HepG2 (cell line): ENCODE measurements around the gene CCN2. TPM values are rescaled to one million over a fixed set of nuclear protein-coding genes. Genes with fewer than 3 reads are reported as not detected.

Source experiments
- ATF1 ChIP-seq: IDR thresholded peaks from 2 replicates; pipeline ENCODE4 v1.6.1; 2016; ENCODE audit warnings: mild to moderate bottlenecking, control low read depth
- BORCS8-MEF2B ChIP-seq: sonication (generic); formaldehyde crosslinking; IDR thresholded peaks from 2 replicates; pipeline ENCODE4 v1.8.0; 2022; ENCODE audit warnings: mild to moderate bottlenecking, missing genetic modification reagents
- HCFC1 ChIP-seq: fragments of 150-350 bp; IDR thresholded peaks from 2 replicates; pipeline ENCODE4 v1.6.1; 2014; ENCODE audit warnings: low read depth, low read length
- IRF2 ChIP-seq: IDR thresholded peaks from 2 replicates; pipeline ENCODE4 v1.6.1; 2018; ENCODE audit warnings: missing genetic modification reagents, missing compliant biosample characterization
- MAF1 ChIP-seq: sonication (generic); formaldehyde crosslinking; IDR thresholded peaks from 2 replicates; pipeline ENCODE4 v1.5.0; 2020; ENCODE audit warnings: missing genetic modification reagents, borderline replicate concordance
- NBN ChIP-seq: fragments of 450-650 bp; conservative IDR thresholded peaks from 2 replicates; pipeline ENCODE4 v1.6.1; 2017
- POLR2A ChIP-seq, 2 experiments: IDR thresholded peaks; 2 replicates each; pipeline ENCODE4 v1.6.1; 2011; ENCODE audit warnings: low read depth in 2 of 2, low read length in 2 of 2, mild to moderate bottlenecking in 1 of 2, moderate library complexity in 1 of 2; ENCODE audit not compliant: insufficient read depth in 1 of 2
- POLR2AphosphoS5 ChIP-seq: IDR thresholded peaks from 2 replicates; pipeline ENCODE4 v1.6.1; 2012; ENCODE audit warnings: low read depth, low read length
- SP1 ChIP-seq, 2 experiments: fragments of 450-650 bp in 1 of 2; sonication (generic) in 1 of 2; formaldehyde crosslinking in 1 of 2; IDR thresholded peaks; 2 replicates each; pipeline versions ENCODE4 v1.4.0 to v1.6.1; 2016 to 2020; ENCODE audit warnings: missing genetic modification reagents in 1 of 2
- ZBTB42 ChIP-seq: sonication (generic); formaldehyde crosslinking; IDR thresholded peaks from 2 replicates; pipeline ENCODE4 v1.5.0; 2020; ENCODE audit warnings: mild to moderate bottlenecking, missing genetic modification reagents
- ZNF274 ChIP-seq: sonication (generic); formaldehyde crosslinking; IDR thresholded peaks from 2 replicates; pipeline ENCODE4 v1.5.1; 2020; ENCODE audit warnings: mild to moderate bottlenecking, missing genetic modification reagents
- ZNF780A ChIP-seq: sonication (generic); formaldehyde crosslinking; IDR thresholded peaks from 2 replicates; pipeline ENCODE4 v1.8.0; 2022; ENCODE audit warnings: mild to moderate bottlenecking, missing genetic modification reagents, moderate library complexity
- polyA plus RNA-seq, 8 experiments: library from polyadenylated mRNA; depleted of rRNA in 3 of 8; stranded (reverse) in 7 of 8; unstranded in 1 of 8; fragments of >200 nt; fragmentation: Illumina TruSeq in 4 of 8; extraction: Trizol in 4 of 8; gene quantifications; 2 replicates each; pipeline versions ENCODE4 v1.2.1 to v1.2.3, GENCODE V29; 2011 to 2016; ENCODE audit warnings: low read depth in 4 of 8, missing spikeins in 1 of 8, mixed read lengths in 1 of 8; ENCODE audit not compliant: insufficient read depth in 1 of 8
- total RNA-seq, 5 experiments: library from RNA; depleted of rRNA; stranded (reverse); fragments of >200 nt; fragmentation: Illumina TruSeq; extraction: Trizol; gene quantifications; 2 replicates each; pipeline ENCODE4 v1.2.3, GENCODE V29; 2016; ENCODE audit warnings: low read depth in 1 of 5
- TF ChIP-seq, protein P1 (sequence below): fragments of 450-650 bp; IDR thresholded peaks from 2 replicates; pipeline ENCODE4 v1.6.1; 2016
- TF ChIP-seq, protein P2 (sequence below): sonication (generic); formaldehyde crosslinking; IDR thresholded peaks from 2 replicates; pipeline ENCODE4 v1.4.0; 2020; ENCODE audit warnings: mild to moderate bottlenecking, missing genetic modification reagents, borderline replicate concordance
- TF ChIP-seq, protein P3 (sequence below): sonication (generic); formaldehyde crosslinking; IDR thresholded peaks from 2 replicates; pipeline ENCODE4 v1.5.1; 2020; ENCODE audit warnings: missing genetic modification reagents, mild to moderate bottlenecking, borderline replicate concordance
- TF ChIP-seq, protein P4 (sequence below): sonication (generic); formaldehyde crosslinking; IDR thresholded peaks from 2 replicates; pipeline ENCODE4 v1.5.1; 2020; ENCODE audit warnings: mild to moderate bottlenecking, missing genetic modification reagents, borderline replicate concordance

The CCN2 gene
- total and polyA plus RNA-seq, 2 of the 13 experiments (the other 11 are each of a cell fraction or from before 2014, with no cell fraction given): 34.7 to 316 TPM

DNA sequence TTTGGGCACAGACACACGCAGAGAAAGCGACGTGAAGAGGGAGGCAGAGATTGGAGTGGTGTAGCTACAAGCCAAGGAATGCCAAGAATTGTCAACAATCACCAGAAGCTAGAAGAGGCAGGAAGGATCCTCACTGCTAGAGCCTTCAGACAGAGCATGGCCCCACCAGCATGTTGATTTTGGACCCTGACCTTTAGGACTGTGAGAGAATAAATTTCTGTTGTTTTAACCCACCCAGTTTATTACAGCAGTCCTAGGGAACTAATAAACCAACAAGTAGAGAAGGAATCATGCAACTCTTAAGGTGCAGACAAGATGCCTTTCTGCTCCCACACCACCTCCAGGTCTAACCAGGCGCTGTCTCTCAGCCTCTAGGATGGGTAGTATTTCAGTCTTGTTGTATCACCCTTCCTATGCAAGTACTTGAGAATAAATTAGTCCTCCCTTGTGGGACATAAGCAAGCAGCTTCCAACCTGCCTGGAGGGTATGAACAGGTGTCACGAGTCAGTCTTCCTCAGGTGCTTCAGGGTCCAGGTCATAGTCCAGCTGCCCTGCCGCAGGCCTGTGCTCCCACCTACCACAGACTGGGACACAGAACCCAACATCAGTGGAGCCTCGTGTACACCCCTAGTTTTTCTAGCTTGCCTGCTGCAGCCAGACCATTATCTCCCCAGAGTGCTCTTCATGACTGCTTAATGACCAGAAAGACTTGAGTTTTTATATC is 46.4 kb upstream of the CCN2 start (continued):
- 0 out of 2 replicates have a peak, but pooled peaks have one; percentile 20 for TF ChIP-seq POLR2AphosphoS5
- TF ChIP-seq IRF2: no peak
- 0 out of 4 replicates have a peak, but pooled peaks of 1 of the 2 experiments have one; percentile 47 for TF ChIP-seq POLR2A (IDR thresholded peaks at IDR 0.05; ENCODE audit: insufficient read depth in 1 of 2, low read depth in 2 of 2, low read length in 2 of 2)
- no peak for TF ChIP-seq NBN
- peak; percentile 50; the same call in 1 of the 2 replicates for TF ChIP-seq BORCS8-MEF2B (CRISPR knock-in tag)
- TF ChIP-seq, protein P1, sequence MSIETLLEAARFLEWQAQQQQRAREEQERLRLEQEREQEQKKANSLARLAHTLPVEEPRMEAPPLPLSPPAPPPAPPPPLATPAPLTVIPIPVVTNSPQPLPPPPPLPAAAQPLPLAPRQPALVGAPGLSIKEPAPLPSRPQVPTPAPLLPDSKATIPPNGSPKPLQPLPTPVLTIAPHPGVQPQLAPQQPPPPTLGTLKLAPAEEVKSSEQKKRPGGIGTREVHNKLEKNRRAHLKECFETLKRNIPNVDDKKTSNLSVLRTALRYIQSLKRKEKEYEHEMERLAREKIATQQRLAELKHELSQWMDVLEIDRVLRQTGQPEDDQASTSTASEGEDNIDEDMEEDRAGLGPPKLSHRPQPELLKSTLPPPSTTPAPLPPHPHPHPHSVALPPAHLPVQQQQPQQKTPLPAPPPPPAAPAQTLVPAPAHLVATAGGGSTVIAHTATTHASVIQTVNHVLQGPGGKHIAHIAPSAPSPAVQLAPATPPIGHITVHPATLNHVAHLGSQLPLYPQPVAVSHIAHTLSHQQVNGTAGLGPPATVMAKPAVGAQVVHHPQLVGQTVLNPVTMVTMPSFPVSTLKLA: no peak
- no peak for TF ChIP-seq ZNF780A (CRISPR knock-in tag)
- TF ChIP-seq MAF1: 0 out of 2 replicates have a peak, but pooled peaks have one; percentile 37
- TF ChIP-seq ZNF274 (CRISPR knock-in tag): 0 out of 2 replicates have a peak, but pooled peaks have one; percentile 33
- TF ChIP-seq, protein P2, sequence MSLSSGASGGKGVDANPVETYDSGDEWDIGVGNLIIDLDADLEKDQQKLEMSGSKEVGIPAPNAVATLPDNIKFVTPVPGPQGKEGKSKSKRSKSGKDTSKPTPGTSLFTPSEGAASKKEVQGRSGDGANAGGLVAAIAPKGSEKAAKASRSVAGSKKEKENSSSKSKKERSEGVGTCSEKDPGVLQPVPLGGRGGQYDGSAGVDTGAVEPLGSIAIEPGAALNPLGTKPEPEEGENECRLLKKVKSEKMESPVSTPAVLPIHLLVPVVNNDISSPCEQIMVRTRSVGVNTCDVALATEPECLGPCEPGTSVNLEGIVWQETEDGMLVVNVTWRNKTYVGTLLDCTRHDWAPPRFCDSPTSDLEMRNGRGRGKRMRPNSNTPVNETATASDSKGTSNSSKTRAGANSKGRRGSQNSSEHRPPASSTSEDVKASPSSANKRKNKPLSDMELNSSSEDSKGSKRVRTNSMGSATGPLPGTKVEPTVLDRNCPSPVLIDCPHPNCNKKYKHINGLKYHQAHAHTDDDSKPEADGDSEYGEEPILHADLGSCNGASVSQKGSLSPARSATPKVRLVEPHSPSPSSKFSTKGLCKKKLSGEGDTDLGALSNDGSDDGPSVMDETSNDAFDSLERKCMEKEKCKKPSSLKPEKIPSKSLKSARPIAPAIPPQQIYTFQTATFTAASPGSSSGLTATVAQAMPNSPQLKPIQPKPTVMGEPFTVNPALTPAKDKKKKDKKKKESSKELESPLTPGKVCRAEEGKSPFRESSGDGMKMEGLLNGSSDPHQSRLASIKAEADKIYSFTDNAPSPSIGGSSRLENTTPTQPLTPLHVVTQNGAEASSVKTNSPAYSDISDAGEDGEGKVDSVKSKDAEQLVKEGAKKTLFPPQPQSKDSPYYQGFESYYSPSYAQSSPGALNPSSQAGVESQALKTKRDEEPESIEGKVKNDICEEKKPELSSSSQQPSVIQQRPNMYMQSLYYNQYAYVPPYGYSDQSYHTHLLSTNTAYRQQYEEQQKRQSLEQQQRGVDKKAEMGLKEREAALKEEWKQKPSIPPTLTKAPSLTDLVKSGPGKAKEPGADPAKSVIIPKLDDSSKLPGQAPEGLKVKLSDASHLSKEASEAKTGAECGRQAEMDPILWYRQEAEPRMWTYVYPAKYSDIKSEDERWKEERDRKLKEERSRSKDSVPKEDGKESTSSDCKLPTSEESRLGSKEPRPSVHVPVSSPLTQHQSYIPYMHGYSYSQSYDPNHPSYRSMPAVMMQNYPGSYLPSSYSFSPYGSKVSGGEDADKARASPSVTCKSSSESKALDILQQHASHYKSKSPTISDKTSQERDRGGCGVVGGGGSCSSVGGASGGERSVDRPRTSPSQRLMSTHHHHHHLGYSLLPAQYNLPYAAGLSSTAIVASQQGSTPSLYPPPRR: 0 out of 2 replicates have a peak, but pooled peaks have one; percentile 28
- TF ChIP-seq, protein P3, sequence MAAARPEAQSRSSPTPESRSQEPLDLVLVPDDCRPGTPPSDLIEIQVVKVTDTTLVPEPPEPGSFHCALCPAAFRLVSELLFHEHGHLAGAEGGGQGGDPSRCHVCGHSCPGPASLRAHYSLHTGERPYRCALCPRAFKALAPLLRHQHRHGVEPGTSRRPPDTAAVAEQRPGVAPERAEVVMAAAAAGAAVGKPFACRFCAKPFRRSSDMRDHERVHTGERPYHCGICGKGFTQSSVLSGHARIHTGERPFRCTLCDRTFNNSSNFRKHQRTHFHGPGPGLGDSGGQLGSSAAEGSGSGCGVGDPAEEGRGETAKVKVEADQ (CRISPR knock-in tag): peak; percentile 75; the same call in 1 of the 2 replicates
- no peak for TF ChIP-seq HCFC1
- TF ChIP-seq ATF1 (CRISPR knock-in tag): no peak
- no peak for TF ChIP-seq ZBTB42 (CRISPR knock-in tag)
- TF ChIP-seq, protein P4, sequence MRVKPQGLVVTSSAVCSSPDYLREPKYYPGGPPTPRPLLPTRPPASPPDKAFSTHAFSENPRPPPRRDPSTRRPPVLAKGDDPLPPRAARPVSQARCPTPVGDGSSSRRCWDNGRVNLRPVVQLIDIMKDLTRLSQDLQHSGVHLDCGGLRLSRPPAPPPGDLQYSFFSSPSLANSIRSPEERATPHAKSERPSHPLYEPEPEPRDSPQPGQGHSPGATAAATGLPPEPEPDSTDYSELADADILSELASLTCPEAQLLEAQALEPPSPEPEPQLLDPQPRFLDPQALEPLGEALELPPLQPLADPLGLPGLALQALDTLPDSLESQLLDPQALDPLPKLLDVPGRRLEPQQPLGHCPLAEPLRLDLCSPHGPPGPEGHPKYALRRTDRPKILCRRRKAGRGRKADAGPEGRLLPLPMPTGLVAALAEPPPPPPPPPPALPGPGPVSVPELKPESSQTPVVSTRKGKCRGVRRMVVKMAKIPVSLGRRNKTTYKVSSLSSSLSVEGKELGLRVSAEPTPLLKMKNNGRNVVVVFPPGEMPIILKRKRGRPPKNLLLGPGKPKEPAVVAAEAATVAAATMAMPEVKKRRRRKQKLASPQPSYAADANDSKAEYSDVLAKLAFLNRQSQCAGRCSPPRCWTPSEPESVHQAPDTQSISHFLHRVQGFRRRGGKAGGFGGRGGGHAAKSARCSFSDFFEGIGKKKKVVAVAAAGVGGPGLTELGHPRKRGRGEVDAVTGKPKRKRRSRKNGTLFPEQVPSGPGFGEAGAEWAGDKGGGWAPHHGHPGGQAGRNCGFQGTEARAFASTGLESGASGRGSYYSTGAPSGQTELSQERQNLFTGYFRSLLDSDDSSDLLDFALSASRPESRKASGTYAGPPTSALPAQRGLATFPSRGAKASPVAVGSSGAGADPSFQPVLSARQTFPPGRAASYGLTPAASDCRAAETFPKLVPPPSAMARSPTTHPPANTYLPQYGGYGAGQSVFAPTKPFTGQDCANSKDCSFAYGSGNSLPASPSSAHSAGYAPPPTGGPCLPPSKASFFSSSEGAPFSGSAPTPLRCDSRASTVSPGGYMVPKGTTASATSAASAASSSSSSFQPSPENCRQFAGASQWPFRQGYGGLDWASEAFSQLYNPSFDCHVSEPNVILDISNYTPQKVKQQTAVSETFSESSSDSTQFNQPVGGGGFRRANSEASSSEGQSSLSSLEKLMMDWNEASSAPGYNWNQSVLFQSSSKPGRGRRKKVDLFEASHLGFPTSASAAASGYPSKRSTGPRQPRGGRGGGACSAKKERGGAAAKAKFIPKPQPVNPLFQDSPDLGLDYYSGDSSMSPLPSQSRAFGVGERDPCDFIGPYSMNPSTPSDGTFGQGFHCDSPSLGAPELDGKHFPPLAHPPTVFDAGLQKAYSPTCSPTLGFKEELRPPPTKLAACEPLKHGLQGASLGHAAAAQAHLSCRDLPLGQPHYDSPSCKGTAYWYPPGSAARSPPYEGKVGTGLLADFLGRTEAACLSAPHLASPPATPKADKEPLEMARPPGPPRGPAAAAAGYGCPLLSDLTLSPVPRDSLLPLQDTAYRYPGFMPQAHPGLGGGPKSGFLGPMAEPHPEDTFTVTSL: peak; percentile 25; the same call in 1 of the 2 replicates
- TF ChIP-seq SP1 (IDR thresholded peaks at IDR 0.05): no peak
- no peak for TF ChIP-seq SP1 (CRISPR knock-in tag; IDR thresholded peaks at IDR 0.05)
